ENCODE measurements around the gene SPIB. TPM values are rescaled to one million over a fixed set of nuclear protein-coding genes. Genes with fewer than 3 reads are reported as not detected.

The SPIB gene
- total RNA-seq, 2 donors from 2014 or later, result 6.9 TPM; not detected in 1

DNA sequence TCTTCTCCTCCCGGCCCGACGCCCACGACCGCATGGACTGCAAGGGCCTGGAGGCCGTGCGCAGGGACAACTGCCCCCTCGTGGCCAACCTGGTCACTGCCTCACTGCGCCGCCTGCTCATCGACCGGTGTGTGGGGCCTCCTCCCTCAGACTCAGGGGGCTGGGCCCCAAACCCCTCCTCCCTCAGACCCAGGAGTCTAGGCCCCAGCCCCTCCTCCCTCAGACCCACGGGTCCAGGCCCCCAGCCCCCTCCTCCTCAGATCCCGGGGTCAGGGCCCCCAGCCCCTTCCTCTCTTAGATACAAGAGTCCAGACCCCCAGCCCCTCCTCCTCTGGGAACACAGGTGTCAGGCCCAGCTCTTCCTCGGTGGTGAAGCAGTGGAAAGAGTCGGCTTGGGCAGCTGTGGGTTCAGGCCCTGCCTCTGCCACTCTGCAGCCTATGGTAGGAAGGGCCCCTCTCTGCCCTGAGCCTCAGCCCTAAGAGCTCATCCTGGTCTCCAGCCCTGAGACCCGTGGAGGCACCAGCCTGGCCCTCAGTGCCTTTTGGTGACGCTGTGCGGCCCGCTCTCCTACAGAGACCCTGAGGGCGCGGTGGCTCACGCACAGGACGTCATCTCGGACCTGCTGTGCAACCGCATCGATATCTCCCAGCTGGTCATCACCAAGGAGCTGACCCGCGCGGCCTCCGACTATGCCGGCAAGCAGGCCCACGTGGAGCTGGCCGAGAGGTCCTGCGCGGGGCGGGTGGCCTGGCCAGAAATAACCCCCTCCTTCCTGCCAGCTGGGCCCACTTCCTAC is 3.7 kb upstream of the SPIB start:
- WGBS, 2 donors, result 18 to 35% methylated on average over 14 to 25 of the region's 37 CpGs
- peak; percentile 68 for ATAC-seq
- intact Hi-C loops (cut with DNase I), result no loop called here
- no peak overlapping the region for H3K4me3 ChIP-seq
- TF ChIP-seq, protein P1, sequence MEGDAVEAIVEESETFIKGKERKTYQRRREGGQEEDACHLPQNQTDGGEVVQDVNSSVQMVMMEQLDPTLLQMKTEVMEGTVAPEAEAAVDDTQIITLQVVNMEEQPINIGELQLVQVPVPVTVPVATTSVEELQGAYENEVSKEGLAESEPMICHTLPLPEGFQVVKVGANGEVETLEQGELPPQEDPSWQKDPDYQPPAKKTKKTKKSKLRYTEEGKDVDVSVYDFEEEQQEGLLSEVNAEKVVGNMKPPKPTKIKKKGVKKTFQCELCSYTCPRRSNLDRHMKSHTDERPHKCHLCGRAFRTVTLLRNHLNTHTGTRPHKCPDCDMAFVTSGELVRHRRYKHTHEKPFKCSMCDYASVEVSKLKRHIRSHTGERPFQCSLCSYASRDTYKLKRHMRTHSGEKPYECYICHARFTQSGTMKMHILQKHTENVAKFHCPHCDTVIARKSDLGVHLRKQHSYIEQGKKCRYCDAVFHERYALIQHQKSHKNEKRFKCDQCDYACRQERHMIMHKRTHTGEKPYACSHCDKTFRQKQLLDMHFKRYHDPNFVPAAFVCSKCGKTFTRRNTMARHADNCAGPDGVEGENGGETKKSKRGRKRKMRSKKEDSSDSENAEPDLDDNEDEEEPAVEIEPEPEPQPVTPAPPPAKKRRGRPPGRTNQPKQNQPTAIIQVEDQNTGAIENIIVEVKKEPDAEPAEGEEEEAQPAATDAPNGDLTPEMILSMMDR (IDR thresholded peaks at IDR 0.05), result peak; percentile 71 to 89 (median 79)
- TF ChIP-seq POLR2A (IDR thresholded peaks at IDR 0.05), result no peak
- DNase-seq, result peak; percentile 70 to 77 (median 76)
- no peak overlapping the region for H3K27ac ChIP-seq
- H3K4me1 ChIP-seq, result peaks cover 24% of the 10 kb centered on the region
- H3K9me3 ChIP-seq, result no peaks in the 10 kb centered on the region
- H3K36me3 ChIP-seq (replicated peaks in 1 of 2; ENCODE audit: insufficient read depth in 1 of 2, low read depth in 2 of 2), result no peaks in the 10 kb centered on the region
- H3K27me3 ChIP-seq, result no peaks in the 10 kb centered on the region

DNA sequence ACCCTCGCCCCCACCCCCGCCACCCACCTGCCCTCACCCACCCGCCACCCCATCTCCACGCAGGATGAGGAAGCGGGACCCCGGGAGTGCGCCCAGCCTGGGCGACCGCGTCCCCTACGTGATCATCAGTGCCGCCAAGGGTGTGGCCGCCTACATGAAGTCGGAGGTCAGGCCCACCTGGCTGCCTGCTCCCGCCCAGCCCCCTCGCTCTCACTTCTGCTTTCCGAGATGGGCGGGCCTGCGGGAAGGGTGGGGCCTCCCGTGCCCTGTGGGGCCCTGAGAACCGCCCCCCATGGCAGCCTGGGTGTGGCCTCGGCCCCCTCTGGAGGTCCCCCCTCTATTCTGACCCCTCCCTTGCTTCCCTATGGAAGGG is 3.1 kb upstream of the SPIB start:
- Histone ChIP-seq H3K36me3 (replicated peaks in 1 of 2; ENCODE audit: insufficient read depth in 1 of 2, low read depth in 2 of 2) (no peaks in the 10 kb centered on the region), H3K4me3 (no peak overlapping the region), H3K9me3 (no peaks in the 10 kb centered on the region), H3K4me1 (peaks cover 24% of the 10 kb centered on the region), H3K27ac (no peak overlapping the region), H3K27me3 (no peaks in the 10 kb centered on the region)
- DNase-seq, result peak in 1 of 4 donors; percentile 34
- 85% methylated on average over 12 of the region's 22 CpGs; no CpG with 5 or more reads in 1 of the 2 donors for WGBS, 2 donors
- intact Hi-C loops (cut with DNase I), result no loop called here
- ATAC-seq, result no peak
- TF ChIP-seq, protein P1 (IDR thresholded peaks at IDR 0.05), result no peak
- no peak for TF ChIP-seq POLR2A (IDR thresholded peaks at IDR 0.05)

DNA sequence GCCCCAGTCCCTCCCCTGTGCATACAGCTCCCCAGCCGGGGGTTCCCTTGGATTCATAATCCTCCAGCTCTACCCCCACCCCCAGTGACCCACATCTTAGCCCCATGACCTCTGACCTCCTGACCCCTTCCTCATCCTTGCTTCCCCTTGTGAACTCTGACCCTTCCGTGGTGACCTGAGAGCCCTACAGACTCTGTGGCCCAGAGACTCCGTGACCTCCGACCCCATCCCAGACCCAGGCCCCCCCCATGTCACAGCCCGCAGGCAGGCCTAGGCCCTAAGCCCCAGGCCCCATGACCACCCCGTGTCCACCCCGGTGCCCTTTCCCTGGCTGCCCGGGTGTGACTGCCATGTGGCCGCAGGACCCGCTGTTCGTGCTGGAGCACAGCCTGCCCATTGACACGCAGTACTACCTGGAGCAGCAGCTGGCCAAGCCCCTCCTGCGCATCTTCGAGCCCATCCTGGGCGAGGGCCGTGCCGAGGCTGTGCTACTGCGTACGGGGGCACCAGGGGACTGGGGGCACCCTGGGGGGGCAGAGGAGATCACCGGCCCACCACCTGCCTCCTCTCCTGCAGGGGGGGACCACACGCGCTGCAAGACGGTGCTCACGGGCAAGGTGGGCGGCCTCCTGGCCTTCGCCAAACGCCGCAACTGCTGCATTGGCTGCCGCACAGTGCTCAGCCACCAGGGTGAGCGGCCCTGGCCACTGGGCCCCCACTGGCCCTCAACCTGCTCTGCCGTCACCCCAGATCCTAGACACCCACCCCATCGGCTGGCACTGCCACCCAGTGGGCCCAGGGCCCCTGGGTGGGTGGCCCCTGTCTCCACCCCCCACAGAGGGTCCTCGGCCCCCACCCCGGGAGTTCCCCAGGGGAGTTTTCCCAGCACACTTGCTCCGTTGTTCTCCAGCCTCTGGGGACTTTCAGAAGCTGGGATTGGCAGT is 2.4 kb upstream of the SPIB start:
- no peak for ATAC-seq
- no peaks in the 10 kb centered on the region for H3K27me3 ChIP-seq
- H3K9me3 ChIP-seq, result no peaks in the 10 kb centered on the region
- peaks cover 24% of the 10 kb centered on the region for H3K4me1 ChIP-seq
- H3K27ac ChIP-seq, result peak overlapping the region in 1 of 4 donors; percentile 50
- intact Hi-C loops (cut with DNase I), result no loop called here
- no peak for DNase-seq
- no peak for TF ChIP-seq POLR2A (IDR thresholded peaks at IDR 0.05)
- TF ChIP-seq, protein P1 (IDR thresholded peaks at IDR 0.05), result no peak
- no peaks in the 10 kb centered on the region for H3K36me3 ChIP-seq (replicated peaks in 1 of 2; ENCODE audit: insufficient read depth in 1 of 2, low read depth in 2 of 2)
- WGBS, 2 donors, result 80 to 82% methylated on average over 9 to 34 of the region's 35 CpGs
- no peak overlapping the region for H3K4me3 ChIP-seq

DNA sequence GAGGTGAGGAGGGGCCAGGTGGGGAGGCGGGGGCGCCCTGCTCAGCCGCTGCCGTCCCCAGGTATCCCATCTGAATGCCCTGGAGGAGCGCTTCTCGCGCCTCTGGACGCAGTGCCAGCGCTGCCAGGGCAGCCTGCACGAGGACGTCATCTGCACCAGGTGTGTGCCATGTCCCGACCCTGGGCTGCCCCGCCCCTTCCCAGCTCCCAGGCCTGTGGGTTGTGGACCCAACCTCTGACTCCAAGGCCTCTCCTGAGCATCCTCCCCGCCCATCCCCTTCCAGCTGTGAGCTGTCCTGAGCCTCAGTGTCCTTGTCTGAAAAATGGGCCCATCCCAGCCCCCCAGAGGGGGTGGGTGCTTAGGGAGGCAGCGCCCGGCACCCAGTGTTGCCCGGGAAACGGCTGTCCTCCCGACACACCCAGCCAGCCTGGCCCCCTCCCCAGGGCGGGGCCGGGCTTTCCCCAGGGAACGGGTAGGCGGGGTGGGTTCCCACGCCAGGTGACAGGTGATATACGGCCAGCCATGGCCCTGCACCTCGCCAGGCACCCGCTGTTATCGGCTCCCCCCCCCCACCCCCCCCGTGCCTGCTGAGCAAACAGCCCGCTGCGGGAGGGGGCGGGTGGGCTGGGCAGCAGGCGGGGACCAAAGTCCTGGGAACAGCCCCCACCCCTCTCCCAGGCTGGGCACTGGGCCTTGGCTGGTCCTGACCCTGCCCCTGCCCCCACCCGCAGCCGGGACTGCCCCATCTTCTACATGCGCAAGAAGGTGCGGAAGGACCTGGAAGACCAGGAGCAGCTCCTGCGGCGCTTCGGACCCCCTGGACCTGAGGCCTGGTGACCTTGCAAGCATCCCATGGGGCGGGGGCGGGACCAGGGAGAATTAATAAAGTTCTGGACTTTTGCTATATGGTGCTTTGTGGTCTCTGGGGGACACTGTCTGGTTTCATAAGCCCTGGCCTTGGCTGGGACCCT is 1.3 kb upstream of the SPIB start:
- Histone ChIP-seq H3K4me3 (no peak overlapping the region), H3K9me3 (no peaks in the 10 kb centered on the region), H3K36me3 (replicated peaks in 1 of 2; ENCODE audit: insufficient read depth in 1 of 2, low read depth in 2 of 2) (no peaks in the 10 kb centered on the region), H3K4me1 (peaks cover 24% of the 10 kb centered on the region), H3K27ac (peak overlapping the region in 1 of 4 donors; percentile 50), H3K27me3 (no peaks in the 10 kb centered on the region)
- DNase-seq (peak; percentile 53 to 79 (median 73)), ATAC-seq (peak; percentile 61)
- intact Hi-C loops (cut with DNase I), result no loop called here
- WGBS, 2 donors, result 28 to 33% methylated on average over 1 to 31 of the region's 42 CpGs
- TF ChIP-seq, protein P1 (IDR thresholded peaks at IDR 0.05), result no peak
- no peak for TF ChIP-seq POLR2A (IDR thresholded peaks at IDR 0.05)
